ENCODE data around the gene BLCAP.

The BLCAP gene

DNA sequence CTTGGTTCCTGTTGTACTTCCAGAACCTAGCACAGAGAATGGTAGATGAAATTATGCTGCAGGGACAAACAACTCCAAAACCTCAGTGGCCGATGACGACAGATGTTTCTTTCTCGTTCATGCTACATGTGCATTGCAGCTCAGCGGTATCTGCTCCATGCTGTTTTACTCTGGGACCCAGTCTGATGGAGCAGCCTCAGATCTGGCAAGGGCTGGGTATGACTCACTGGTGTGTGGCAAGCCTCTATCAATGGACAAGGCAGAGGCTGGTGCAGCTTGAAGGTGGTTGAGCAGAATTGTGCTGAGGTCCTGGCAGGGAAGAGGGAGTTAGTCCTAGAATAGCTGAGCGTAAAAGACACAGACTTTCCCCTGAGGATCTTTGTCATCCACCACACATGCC, 10.3 kb upstream of the BLCAP start:
- DNase-seq (ENCODE audit: low spot score) = no peak
- in situ Hi-C loops (cut with MboI; ENCODE audit: low sequenced_read_pairs, unreplicated experiment) = no loop called here
- TF ChIP-seq, protein P1, sequence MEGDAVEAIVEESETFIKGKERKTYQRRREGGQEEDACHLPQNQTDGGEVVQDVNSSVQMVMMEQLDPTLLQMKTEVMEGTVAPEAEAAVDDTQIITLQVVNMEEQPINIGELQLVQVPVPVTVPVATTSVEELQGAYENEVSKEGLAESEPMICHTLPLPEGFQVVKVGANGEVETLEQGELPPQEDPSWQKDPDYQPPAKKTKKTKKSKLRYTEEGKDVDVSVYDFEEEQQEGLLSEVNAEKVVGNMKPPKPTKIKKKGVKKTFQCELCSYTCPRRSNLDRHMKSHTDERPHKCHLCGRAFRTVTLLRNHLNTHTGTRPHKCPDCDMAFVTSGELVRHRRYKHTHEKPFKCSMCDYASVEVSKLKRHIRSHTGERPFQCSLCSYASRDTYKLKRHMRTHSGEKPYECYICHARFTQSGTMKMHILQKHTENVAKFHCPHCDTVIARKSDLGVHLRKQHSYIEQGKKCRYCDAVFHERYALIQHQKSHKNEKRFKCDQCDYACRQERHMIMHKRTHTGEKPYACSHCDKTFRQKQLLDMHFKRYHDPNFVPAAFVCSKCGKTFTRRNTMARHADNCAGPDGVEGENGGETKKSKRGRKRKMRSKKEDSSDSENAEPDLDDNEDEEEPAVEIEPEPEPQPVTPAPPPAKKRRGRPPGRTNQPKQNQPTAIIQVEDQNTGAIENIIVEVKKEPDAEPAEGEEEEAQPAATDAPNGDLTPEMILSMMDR (IDR thresholded peaks at IDR 0.05; ENCODE audit: borderline replicate concordance, control extremely low read depth, extremely low read depth, insufficient read depth, missing control alignments) = no peak

GRCh38 chr20:37537505-37537904, 9.8 kb upstream of the BLCAP start:
- in situ Hi-C loops (cut with MboI; ENCODE audit: low sequenced_read_pairs, unreplicated experiment) = no loop called here
- TF ChIP-seq, protein P1 (IDR thresholded peaks at IDR 0.05; ENCODE audit: borderline replicate concordance, control extremely low read depth, extremely low read depth, insufficient read depth, missing control alignments) = no peak
- no peak for DNase-seq (ENCODE audit: low spot score)

GRCh38 chr20:37535443-37536132, 7.9 kb upstream of the BLCAP start:
- TF ChIP-seq, protein P1 (IDR thresholded peaks at IDR 0.05; ENCODE audit: borderline replicate concordance, control extremely low read depth, extremely low read depth, insufficient read depth, missing control alignments) = no peak
- no peak for DNase-seq (ENCODE audit: low spot score)
- in situ Hi-C loops (cut with MboI; ENCODE audit: low sequenced_read_pairs, unreplicated experiment) = no loop called here

GRCh38 chr20:37534401-37535157, 6.9 kb upstream of the BLCAP start:
- TF ChIP-seq, protein P1 (IDR thresholded peaks at IDR 0.05; ENCODE audit: borderline replicate concordance, control extremely low read depth, extremely low read depth, insufficient read depth, missing control alignments) = peak; percentile 63
- in situ Hi-C loops (cut with MboI; ENCODE audit: low sequenced_read_pairs, unreplicated experiment) = no loop called here
- DNase-seq (ENCODE audit: low spot score) = peak; percentile 79

DNA sequence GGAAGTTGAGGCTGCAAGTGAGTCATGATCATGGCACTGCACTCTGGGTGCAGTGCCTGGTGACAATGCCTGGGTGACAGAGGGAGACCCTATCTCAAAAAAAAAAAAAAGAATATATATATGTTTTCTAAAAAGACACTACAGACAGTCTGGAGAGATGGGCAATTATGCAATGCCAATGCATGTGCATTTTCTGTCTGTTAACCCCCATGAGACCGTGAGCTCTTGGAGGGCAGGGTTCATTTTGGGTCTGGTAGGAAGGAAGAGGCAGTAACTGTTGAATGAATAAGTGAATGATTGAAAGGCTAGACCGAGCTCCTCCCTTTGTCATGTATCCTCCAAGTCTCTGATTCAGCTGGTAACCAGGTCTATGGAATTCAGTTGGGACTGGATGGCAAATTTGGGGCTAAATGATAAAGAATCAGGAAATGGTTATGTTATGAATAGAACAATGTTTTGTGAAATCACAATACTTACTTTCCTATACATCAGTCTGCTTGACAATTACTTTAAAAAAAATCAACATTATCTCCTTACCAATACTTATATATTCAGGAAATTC, 5.6 kb upstream of the BLCAP start:
- TF ChIP-seq, protein P1 (IDR thresholded peaks at IDR 0.05; ENCODE audit: borderline replicate concordance, control extremely low read depth, extremely low read depth, insufficient read depth, missing control alignments) = no peak
- in situ Hi-C loops (cut with MboI; ENCODE audit: low sequenced_read_pairs, unreplicated experiment) = no loop called here
- no peak for DNase-seq (ENCODE audit: low spot score)

GRCh38 chr20:37531856-37532255, 4.2 kb upstream of the BLCAP start:
- in situ Hi-C loops (cut with MboI; ENCODE audit: low sequenced_read_pairs, unreplicated experiment) = no loop called here
- DNase-seq (ENCODE audit: low spot score) = no peak
- TF ChIP-seq, protein P1 (IDR thresholded peaks at IDR 0.05; ENCODE audit: borderline replicate concordance, control extremely low read depth, extremely low read depth, insufficient read depth, missing control alignments) = no peak
